HEK293 (cell line): ENCODE data around the gene OAT.

Experiments
- CTCF ChIA-PET: fragments of 350-600 bp; formaldehyde crosslinking; extraction: SDS; loops from one replicate; lab custom pipeline; 2021; ENCODE audit warnings: antibody characterized with exemption; lab: Yijun Ruan, JAX
- POLR2A ChIA-PET: fragments of 300-600 bp; formaldehyde crosslinking; extraction: SDS; loops from one replicate; lab custom pipeline; 2020; ENCODE audit warnings: antibody characterized with exemption, inconsistent platforms; lab: Yijun Ruan, JAX
- H3K27ac ChIP-seq: fragments of 200-500 bp; sonication (Bioruptor generic); 2 replicates; pipeline ENCODE4 v1.5.1; 2014; ENCODE audit warnings: low read depth, low read length, control low read depth, inconsistent platforms; ENCODE audit errors: extremely low read depth
- H3K36me3 ChIP-seq, 2 experiments: fragments of 200-500 bp in 1 of 2; sonication (Bioruptor generic) in 1 of 2; 1 replicate in 1 of 2; 2 replicates in 1 of 2; pipeline ENCODE4 v1.5.1; 2014 to 2017; ENCODE audit warnings: inconsistent platforms in 2 of 2, low read length in 2 of 2; ENCODE audit not compliant: control insufficient read depth in 2 of 2, insufficient read depth in 1 of 2
- H3K4me1 ChIP-seq: fragments of 200-500 bp; sonication (Bioruptor generic); 2 replicates; pipeline ENCODE4 v1.5.1; 2014; ENCODE audit warnings: mild to moderate bottlenecking, low read length, inconsistent platforms; ENCODE audit not compliant: control insufficient read depth, insufficient read depth
- H3K4me3 ChIP-seq: 2 replicates; pipeline ENCODE4 v1.5.1; 2011; ENCODE audit warnings: low read depth, mild to moderate bottlenecking, control low read depth, low read length, moderate library complexity
- H3K9me3 ChIP-seq: fragments of 200-500 bp; sonication (Bioruptor generic); 2 replicates; pipeline ENCODE4 v1.5.1; 2014; ENCODE audit warnings: low read depth, low read length, inconsistent platforms; ENCODE audit not compliant: control insufficient read depth, insufficient read depth
- ATF2 ChIP-seq: fragments of 450-650 bp; formaldehyde crosslinking; IDR thresholded peaks from 2 replicates; pipeline ENCODE4 v1.5.1; 2016; ENCODE audit warnings: missing biosample characterization, missing genetic modification characterization, low read depth
- CTCF ChIP-seq: fragments of 450-650 bp; formaldehyde crosslinking; IDR thresholded peaks from 2 replicates; pipeline ENCODE4 v1.5.1; 2016; ENCODE audit warnings: missing biosample characterization, missing genetic modification characterization
- GLIS2 ChIP-seq: fragments of 450-650 bp; formaldehyde crosslinking; IDR thresholded peaks from 2 replicates; pipeline ENCODE4 v1.5.1; 2016; ENCODE audit warnings: missing biosample characterization, missing genetic modification characterization
- HOXD13 ChIP-seq: sonication (generic); formaldehyde crosslinking; IDR thresholded peaks from 2 replicates; pipeline ENCODE4 v1.8.0; 2022; ENCODE audit warnings: missing genetic modification reagents, borderline replicate concordance
- KLF7 ChIP-seq: fragments of 450-650 bp; formaldehyde crosslinking; IDR thresholded peaks from 2 replicates; pipeline ENCODE4 v1.5.1; 2016; ENCODE audit warnings: missing biosample characterization, missing genetic modification characterization, borderline replicate concordance
- MZF1 ChIP-seq: fragments of 450-650 bp; formaldehyde crosslinking; IDR thresholded peaks from 2 replicates; pipeline ENCODE4 v1.5.1; 2017; ENCODE audit warnings: missing biosample characterization, missing genetic modification characterization, borderline replicate concordance
- REPIN1 ChIP-seq: fragments of 450-650 bp; formaldehyde crosslinking; IDR thresholded peaks from 2 replicates; pipeline ENCODE4 v1.5.1; 2017; ENCODE audit warnings: missing biosample characterization, missing genetic modification characterization, low read depth
- ZBTB1 ChIP-seq: fragments of 450-650 bp; formaldehyde crosslinking; IDR thresholded peaks from 2 replicates; pipeline ENCODE4 v1.5.1; 2016; ENCODE audit warnings: missing biosample characterization, missing genetic modification characterization
- ZBTB10 ChIP-seq: fragments of 450-650 bp; formaldehyde crosslinking; IDR thresholded peaks from 2 replicates; pipeline ENCODE4 v1.5.1; 2016; ENCODE audit warnings: missing biosample characterization, missing genetic modification characterization
- ZBTB20 ChIP-seq: fragments of 450-650 bp; formaldehyde crosslinking; IDR thresholded peaks from 2 replicates; pipeline ENCODE4 v1.5.1; 2016; ENCODE audit warnings: missing biosample characterization, missing genetic modification characterization
- ZEB2 ChIP-seq: fragments of 450-650 bp; formaldehyde crosslinking; IDR thresholded peaks from 2 replicates; pipeline ENCODE4 v1.5.1; 2016; ENCODE audit warnings: missing biosample characterization, missing genetic modification characterization
- ZNF157 ChIP-seq: fragments of 450-650 bp; formaldehyde crosslinking; IDR thresholded peaks from 2 replicates; pipeline ENCODE4 v1.5.1; 2016; ENCODE audit warnings: missing biosample characterization, missing genetic modification characterization
- ZNF16 ChIP-seq: fragments of 450-650 bp; formaldehyde crosslinking; IDR thresholded peaks from 2 replicates; pipeline ENCODE4 v1.5.1; 2016; ENCODE audit warnings: low read depth, missing biosample characterization, missing genetic modification characterization
- ZNF202 ChIP-seq: fragments of 450-650 bp; formaldehyde crosslinking; IDR thresholded peaks from 2 replicates; pipeline ENCODE4 v1.5.1; 2016; ENCODE audit warnings: missing biosample characterization, missing genetic modification characterization, borderline replicate concordance
- ZNF274 ChIP-seq, 2 experiments: fragments of 200-500 bp in 1 of 2; fragments of 450-650 bp in 1 of 2; sonication (Bioruptor generic) in 1 of 2; formaldehyde crosslinking in 1 of 2; IDR thresholded peaks; 2 replicates each; pipeline versions ENCODE4 v1.5.1 to v1.6.1; 2014 to 2016; ENCODE audit warnings: borderline replicate concordance in 1 of 2, inconsistent platforms in 1 of 2, low read length in 1 of 2, missing biosample characterization in 1 of 2, missing genetic modification characterization in 1 of 2
- ZNF280C ChIP-seq: fragments of 450-650 bp; formaldehyde crosslinking; IDR thresholded peaks from 2 replicates; pipeline ENCODE4 v1.5.1; 2016; ENCODE audit warnings: missing biosample characterization, missing genetic modification characterization
- ZNF350 ChIP-seq: fragments of 450-650 bp; formaldehyde crosslinking; IDR thresholded peaks from 2 replicates; pipeline ENCODE4 v1.5.0; 2017; ENCODE audit warnings: missing biosample characterization, mild to moderate bottlenecking, missing genetic modification characterization
- ZNF423 ChIP-seq: fragments of 450-650 bp; formaldehyde crosslinking; IDR thresholded peaks from 2 replicates; pipeline ENCODE4 v1.5.1; 2016; ENCODE audit warnings: missing biosample characterization, missing genetic modification characterization
- ZNF514 ChIP-seq: fragments of 450-650 bp; formaldehyde crosslinking; IDR thresholded peaks from 2 replicates; pipeline ENCODE4 v1.5.1; 2016; ENCODE audit warnings: missing biosample characterization, missing genetic modification characterization
- ZNF626 ChIP-seq: fragments of 450-650 bp; sonication (Bioruptor Pico); formaldehyde crosslinking; IDR thresholded peaks from 2 replicates; pipeline ENCODE4 v1.5.1; 2018; ENCODE audit warnings: missing biosample characterization, missing genetic modification characterization, inconsistent platforms

OAT gene

GRCh38 chr10:124467165-124467564 is 48.4 kb upstream of the OAT start:
- Histone ChIP-seq H3K4me3 (no peak overlapping the region), H3K9me3 (no peaks in the 10 kb centered on the region), H3K36me3 (no peaks in the 10 kb centered on the region; a peak in 1 of 3 replicates), H3K27ac (no peak overlapping the region), H3K4me1 (peaks cover 2% of the 10 kb centered on the region; the same call in 1 of the 2 replicates)
- POLR2A ChIA-PET, result no interaction called here
- CTCF ChIA-PET, result no interaction called here
- TF ChIP-seq ZNF157 (tag by site-specific recombination), result no peak
- no peak for TF ChIP-seq ZNF274 (IDR thresholded peaks at IDR 0.05; ENCODE audit: low read length)
- no peak for TF ChIP-seq ZNF274 (tag by site-specific recombination; IDR thresholded peaks at IDR 0.05; ENCODE audit: borderline replicate concordance)
- no peak for TF ChIP-seq ZNF626 (tag by site-specific recombination)
- TF ChIP-seq ATF2 (tag by site-specific recombination), result no peak
- TF ChIP-seq ZNF423 (tag by site-specific recombination), result no peak
- no peak for TF ChIP-seq ZNF280C (tag by site-specific recombination)
- TF ChIP-seq CTCF (tag by site-specific recombination), result no peak
- no peak for TF ChIP-seq MZF1 (tag by site-specific recombination)
- TF ChIP-seq ZEB2, result no peak
- no peak for TF ChIP-seq ZBTB1 (tag by site-specific recombination)
- TF ChIP-seq ZBTB10 (tag by site-specific recombination), result no peak
- TF ChIP-seq ZNF350, result no peak
- no peak for TF ChIP-seq GLIS2 (tag by site-specific recombination)
- no peak for TF ChIP-seq ZNF16
- no peak for TF ChIP-seq REPIN1 (tag by site-specific recombination)
- TF ChIP-seq KLF7, result no peak
- no peak for TF ChIP-seq HOXD13 (CRISPR knock-in tag)
- no peak for TF ChIP-seq ZNF514 (tag by site-specific recombination)
- TF ChIP-seq ZBTB20 (tag by site-specific recombination), result no peak
- no peak for TF ChIP-seq ZNF202
